Mucosa of rectum (tissue), 2 donors: ENCODE measurements around the gene STS.

Experiments
- H3K27ac ChIP-seq, 2 donors: one replicate each; pipeline ENCODE4 v1.7.0; 2013; ENCODE audit warnings: inconsistent platforms in 2 of 2, low read depth in 2 of 2, low read length in 2 of 2
- H3K27me3 ChIP-seq, 2 donors: one replicate each; pipeline ENCODE4 v1.7.0; 2013; ENCODE audit warnings: low read length in 2 of 2; ENCODE audit not compliant: control insufficient read depth in 2 of 2, insufficient read depth in 2 of 2
- H3K36me3 ChIP-seq, 2 donors: one replicate each; pipeline ENCODE4 v1.7.0; 2013; ENCODE audit warnings: low read length in 2 of 2; ENCODE audit not compliant: control insufficient read depth in 2 of 2, insufficient read depth in 2 of 2
- H3K4me1 ChIP-seq, 2 donors: one replicate each; pipeline ENCODE4 v1.7.0; 2013; ENCODE audit warnings: low read length in 2 of 2, mild to moderate bottlenecking in 1 of 2; ENCODE audit not compliant: control insufficient read depth in 2 of 2, insufficient read depth in 2 of 2
- H3K4me3 ChIP-seq, 2 donors: one replicate each; pipeline ENCODE4 v1.7.0; 2013; ENCODE audit warnings: low read length in 2 of 2
- H3K9ac ChIP-seq, 2 donors: one replicate each; pipeline ENCODE4 v1.7.0; 2013; ENCODE audit warnings: low read length in 2 of 2, low read depth in 1 of 2, mild to moderate bottlenecking in 1 of 2
- H3K9me3 ChIP-seq, 2 donors: one replicate each; pipeline ENCODE4 v1.7.0; 2013; ENCODE audit warnings: low read length in 2 of 2; ENCODE audit not compliant: control insufficient read depth in 2 of 2
- donor health status: healthy.
- donor health status: Normal muscosa, but diverticular disease.

Gene STS

GRCh38 chrX:7147413-7147977, at the start of gene STS:
STS (plus strand) TSS chrX:7147712; CDS start chrX:7253200, 105,488 bp downstream.
- peak within 1 kb of the TSS; percentile 90 to 95 for H3K27ac ChIP-seq
- no peaks in the 10 kb centered on the region for H3K9me3 ChIP-seq
- H3K4me3 ChIP-seq: peak within 1 kb of the TSS; percentile 84 to 98
- H3K9ac ChIP-seq: peak within 1 kb of the TSS; percentile 72 to 85
- no peaks in the 10 kb centered on the region for H3K27me3 ChIP-seq
- peaks cover 7 to 21% of the 10 kb centered on the region in 2 donors for H3K4me1 ChIP-seq
- H3K36me3 ChIP-seq: no peaks in the 10 kb centered on the region

- Histone ChIP-seq H3K4me1 (no peaks in the 10 kb centered on the region), H3K4me3 (no peak overlapping the region), H3K27ac (no peak overlapping the region), H3K9ac (no peak overlapping the region), H3K36me3 (peaks cover 6 to 25% of the 10 kb centered on the region in 2 donors), H3K9me3 (no peaks in the 10 kb centered on the region), H3K27me3 (no peaks in the 10 kb centered on the region)
Observed at GRCh38 chrX:7100022-7100421, 47.5 kb upstream of the STS start.

- Histone ChIP-seq H3K36me3 (peaks cover 6 to 19% of the 10 kb centered on the region in 2 donors), H3K4me1 (no peaks in the 10 kb centered on the region), H3K9ac (no peak overlapping the region)
Observed at GRCh38 chrX:7102119-7102518, 45.4 kb upstream of the STS start.

GRCh38 chrX:7106649-7107048, 40.9 kb upstream of the STS start:
- H3K4me1 ChIP-seq: peaks cover 0 to 16% of the 10 kb centered on the region in 2 donors
- H3K9me3 ChIP-seq: no peaks in the 10 kb centered on the region
- H3K27ac ChIP-seq: no peak overlapping the region
- H3K27me3 ChIP-seq: no peaks in the 10 kb centered on the region
- H3K36me3 ChIP-seq: peaks cover 8 to 10% of the 10 kb centered on the region in 2 donors
- no peak overlapping the region for H3K4me3 ChIP-seq
- H3K9ac ChIP-seq: no peak overlapping the region

More at GRCh38 chrX:7102119-7102518, 45.4 kb upstream of the STS start:
- Histone ChIP-seq H3K27ac (no peak overlapping the region), H3K9me3 (no peaks in the 10 kb centered on the region), H3K4me3 (no peak overlapping the region), H3K27me3 (no peaks in the 10 kb centered on the region)

GRCh38 chrX:7108030-7108429, 39.5 kb upstream of the STS start:
- no peak overlapping the region for H3K27ac ChIP-seq
- H3K4me1 ChIP-seq: peaks cover 0 to 16% of the 10 kb centered on the region in 2 donors
- no peak overlapping the region for H3K4me3 ChIP-seq
- H3K27me3 ChIP-seq: no peaks in the 10 kb centered on the region
- no peak overlapping the region for H3K9ac ChIP-seq
- peaks cover 8 to 10% of the 10 kb centered on the region in 2 donors for H3K36me3 ChIP-seq
- H3K9me3 ChIP-seq: no peaks in the 10 kb centered on the region

- Histone ChIP-seq H3K9me3 (no peaks in the 10 kb centered on the region), H3K4me1 (peaks cover 0 to 16% of the 10 kb centered on the region in 2 donors), H3K27me3 (no peaks in the 10 kb centered on the region), H3K9ac (no peak overlapping the region), H3K36me3 (peaks cover 6 to 8% of the 10 kb centered on the region in 2 donors), H3K27ac (no peak overlapping the region), H3K4me3 (no peak overlapping the region)
Observed at GRCh38 chrX:7109049-7109531, 38.4 kb upstream of the STS start.

GRCh38 chrX:7109838-7110793, 37.4 kb upstream of the STS start:
- peaks cover 0 to 16% of the 10 kb centered on the region in 2 donors for H3K4me1 ChIP-seq
- no peaks in the 10 kb centered on the region for H3K27me3 ChIP-seq
- no peak overlapping the region for H3K4me3 ChIP-seq
- no peaks in the 10 kb centered on the region for H3K9me3 ChIP-seq
- H3K27ac ChIP-seq: no peak overlapping the region
- peaks cover 2% of the 10 kb centered on the region in 2 donors for H3K36me3 ChIP-seq
- H3K9ac ChIP-seq: no peak overlapping the region

GRCh38 chrX:7110821-7111276, 36.7 kb upstream of the STS start:
- Histone ChIP-seq H3K27me3 (no peaks in the 10 kb centered on the region), H3K36me3 (peaks cover 2% of the 10 kb centered on the region in 2 donors), H3K4me3 (peak overlapping the region in 1 of 2 donors; percentile 24), H3K9ac (no peak overlapping the region), H3K9me3 (no peaks in the 10 kb centered on the region), H3K27ac (no peak overlapping the region), H3K4me1 (peaks cover 0 to 16% of the 10 kb centered on the region in 2 donors)

GRCh38 chrX:7111518-7111917, 36.0 kb upstream of the STS start:
- Histone ChIP-seq H3K9ac (no peak overlapping the region), H3K27me3 (no peaks in the 10 kb centered on the region)

GRCh38 chrX:7112071-7112470, 35.4 kb upstream of the STS start:
- H3K4me1 ChIP-seq: peaks cover 0 to 16% of the 10 kb centered on the region in 2 donors

More at GRCh38 chrX:7111518-7111917, 36.0 kb upstream of the STS start:
- H3K9me3 ChIP-seq: no peaks in the 10 kb centered on the region
- H3K4me1 ChIP-seq: peaks cover 0 to 16% of the 10 kb centered on the region in 2 donors
- H3K36me3 ChIP-seq: peaks cover 2% of the 10 kb centered on the region in 2 donors
- H3K27ac ChIP-seq: no peak overlapping the region
- no peak overlapping the region for H3K4me3 ChIP-seq

More at GRCh38 chrX:7112071-7112470, 35.4 kb upstream of the STS start:
- Histone ChIP-seq H3K36me3 (peaks cover 2% of the 10 kb centered on the region in 2 donors), H3K9ac (no peak overlapping the region), H3K9me3 (no peaks in the 10 kb centered on the region), H3K4me3 (no peak overlapping the region), H3K27ac (no peak overlapping the region), H3K27me3 (no peaks in the 10 kb centered on the region)
